ENCODE data around the gene TMEM186. TPM values are rescaled to one million over a fixed set of nuclear protein-coding genes. Genes with fewer than 3 reads are reported as not detected.

TMEM186 gene
- total RNA-seq, 5 donors from 2014 or later (not counting 1 experiment from before 2014, with no cell fraction given) = 4.1 to 14.5 (median 12.7) TPM

DNA sequence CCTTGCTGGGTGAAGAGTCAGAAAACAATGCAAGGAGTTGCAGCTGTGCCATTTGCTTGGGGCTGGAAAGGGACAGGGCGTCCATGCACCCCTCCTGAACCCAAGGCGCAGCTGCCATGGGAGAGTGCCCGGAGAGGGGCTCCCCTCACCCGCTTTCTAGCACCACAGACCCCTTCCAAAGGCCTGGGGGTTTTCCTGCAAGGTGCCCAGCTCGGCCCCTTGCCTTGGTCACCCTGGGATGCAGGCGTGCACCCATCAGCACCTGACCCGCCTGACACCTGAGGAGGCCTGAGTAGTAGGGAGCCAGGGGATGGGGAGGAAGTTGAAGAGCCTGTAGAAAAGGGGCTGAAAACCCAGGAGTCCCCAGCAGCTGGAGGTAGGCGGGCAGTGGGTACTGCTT, 30.3 kb downstream of the TMEM186 start:
- Histone ChIP-seq H3K9me3 (no peaks in the 10 kb centered on the region), H3K4me3 (ENCODE audit: control insufficient read depth in 1 of 2, extremely low read depth in 1 of 2, low read length in 1 of 2) (no peak overlapping the region), H3K36me3 (ENCODE audit: control insufficient read depth in 2 of 2, extremely low read depth in 1 of 2, insufficient read depth in 1 of 2, low read length in 1 of 2) (peaks cover 5 to 18% of the 10 kb centered on the region in 2 donors), H3K4me1 (ENCODE audit: control insufficient read depth in 1 of 2, extremely low read depth in 1 of 2, insufficient read depth in 2 of 2, low read length in 2 of 2) (no peaks in the 10 kb centered on the region), H3K27me3 (replicated peaks in 1 of 2; ENCODE audit: control insufficient read depth in 2 of 2, extremely low read depth in 1 of 2, insufficient read depth in 2 of 2, low read length in 1 of 2) (no peaks in the 10 kb centered on the region), H3K27ac (ENCODE audit: low read length) (no peak overlapping the region)
- no peak overlapping the region for H3K27ac Mint-ChIP-seq
- WGBS (ENCODE audit: insufficient coverage) = 100% methylated on average over 4 of the region's 8 CpGs
- H3K4me1 Mint-ChIP-seq = no peaks in the 10 kb centered on the region
- no peaks in the 10 kb centered on the region for H3K27me3 Mint-ChIP-seq
- H3K36me3 Mint-ChIP-seq = peaks cover 27% of the 10 kb centered on the region
- H3K9me3 Mint-ChIP-seq = no peaks in the 10 kb centered on the region
- no peak overlapping the region for H3K4me3 Mint-ChIP-seq
- DNase-seq = no peak
- CTCF ChIA-PET = no interaction called here
- POLR2A ChIA-PET = no interaction called here
- no peak for ATAC-seq (replicated peaks in 1 of 4)

DNA sequence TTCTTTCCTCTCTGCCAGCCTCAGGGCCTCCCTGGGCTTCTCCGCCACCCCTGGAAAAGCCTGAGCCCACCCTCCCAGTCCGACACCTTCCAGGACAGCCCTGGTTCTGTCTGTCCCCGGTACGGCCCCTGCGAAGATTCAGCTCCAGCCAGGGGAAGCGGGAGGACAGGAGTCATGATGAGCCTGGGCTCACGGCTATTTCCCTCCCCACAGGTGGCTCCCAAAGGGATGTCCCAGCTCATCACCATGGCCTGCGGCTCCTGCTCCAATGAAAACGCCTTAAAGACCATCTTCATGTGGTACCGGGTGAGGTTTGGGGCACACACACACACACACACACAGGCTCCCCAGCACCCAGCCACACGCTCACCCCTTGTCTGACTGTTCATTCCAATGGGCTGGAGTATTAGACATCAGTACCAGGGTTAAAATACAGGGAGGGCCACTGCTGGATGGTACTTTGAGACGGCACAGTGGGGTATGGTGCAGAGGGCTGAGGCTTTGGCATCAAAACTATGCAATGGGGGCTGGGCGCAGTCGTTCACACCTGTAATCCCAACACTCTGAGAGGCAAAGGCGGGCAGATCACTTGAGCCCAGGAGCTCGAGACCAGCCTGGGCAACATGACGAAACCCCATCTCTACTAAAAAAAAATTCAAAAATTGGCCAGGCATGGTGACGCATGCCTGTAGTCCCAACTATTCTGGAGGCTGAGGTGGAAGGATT, 32.8 kb downstream of the TMEM186 start:
- DNase-seq (no peak), ATAC-seq (replicated peaks in 1 of 4) (no peak)
- no peak overlapping the region for H3K27ac Mint-ChIP-seq
- H3K27me3 ChIP-seq (replicated peaks in 1 of 2; ENCODE audit: control insufficient read depth in 2 of 2, extremely low read depth in 1 of 2, insufficient read depth in 2 of 2, low read length in 1 of 2) = no peaks in the 10 kb centered on the region
- no peaks in the 10 kb centered on the region for H3K9me3 ChIP-seq
- CTCF ChIA-PET = no interaction called here
- WGBS (ENCODE audit: insufficient coverage) = 94% methylated on average over 14 of the region's 18 CpGs
- H3K4me1 ChIP-seq (ENCODE audit: control insufficient read depth in 1 of 2, extremely low read depth in 1 of 2, insufficient read depth in 2 of 2, low read length in 2 of 2) = no peaks in the 10 kb centered on the region
- no peaks in the 10 kb centered on the region for H3K4me1 Mint-ChIP-seq
- H3K27me3 Mint-ChIP-seq = no peaks in the 10 kb centered on the region
- H3K9me3 Mint-ChIP-seq = no peaks in the 10 kb centered on the region
- no peak overlapping the region for H3K27ac ChIP-seq (ENCODE audit: low read length)
- H3K36me3 ChIP-seq (ENCODE audit: control insufficient read depth in 2 of 2, extremely low read depth in 1 of 2, insufficient read depth in 1 of 2, low read length in 1 of 2) = peaks cover 8 to 18% of the 10 kb centered on the region in 2 donors
- no peak overlapping the region for H3K4me3 Mint-ChIP-seq
- H3K36me3 Mint-ChIP-seq = peaks cover 38% of the 10 kb centered on the region
- POLR2A ChIA-PET = no interaction called here
- H3K4me3 ChIP-seq (ENCODE audit: control insufficient read depth in 1 of 2, extremely low read depth in 1 of 2, low read length in 1 of 2) = no peak overlapping the region

- no peak overlapping the region for H3K4me3 ChIP-seq (ENCODE audit: control insufficient read depth in 1 of 2, extremely low read depth in 1 of 2, low read length in 1 of 2)
- Mint-ChIP-seq H3K4me3 (no peak overlapping the region), H3K4me1 (no peaks in the 10 kb centered on the region), H3K36me3 (peaks cover 34% of the 10 kb centered on the region), H3K27me3 (no peaks in the 10 kb centered on the region), H3K27ac (no peak overlapping the region), H3K9me3 (no peaks in the 10 kb centered on the region)
- H3K36me3 ChIP-seq (ENCODE audit: control insufficient read depth in 2 of 2, extremely low read depth in 1 of 2, insufficient read depth in 1 of 2, low read length in 1 of 2) = peaks cover 8 to 15% of the 10 kb centered on the region in 2 donors
- no peak overlapping the region for H3K27ac ChIP-seq (ENCODE audit: low read length)
- no peaks in the 10 kb centered on the region for H3K4me1 ChIP-seq (ENCODE audit: control insufficient read depth in 1 of 2, extremely low read depth in 1 of 2, insufficient read depth in 2 of 2, low read length in 2 of 2)
- H3K27me3 ChIP-seq (replicated peaks in 1 of 2; ENCODE audit: control insufficient read depth in 2 of 2, extremely low read depth in 1 of 2, insufficient read depth in 2 of 2, low read length in 1 of 2) = no peaks in the 10 kb centered on the region
- ChIA-PET POLR2A (no interaction called here), CTCF (no interaction called here)
- 93% methylated on average over 5 of the region's 10 CpGs for WGBS (ENCODE audit: insufficient coverage)
- ATAC-seq (replicated peaks in 1 of 4) (no peak), DNase-seq (no peak)
- H3K9me3 ChIP-seq = no peaks in the 10 kb centered on the region
Observed at GRCh38 chr16:8763899-8764298, 33.5 kb downstream of the TMEM186 start.

DNA sequence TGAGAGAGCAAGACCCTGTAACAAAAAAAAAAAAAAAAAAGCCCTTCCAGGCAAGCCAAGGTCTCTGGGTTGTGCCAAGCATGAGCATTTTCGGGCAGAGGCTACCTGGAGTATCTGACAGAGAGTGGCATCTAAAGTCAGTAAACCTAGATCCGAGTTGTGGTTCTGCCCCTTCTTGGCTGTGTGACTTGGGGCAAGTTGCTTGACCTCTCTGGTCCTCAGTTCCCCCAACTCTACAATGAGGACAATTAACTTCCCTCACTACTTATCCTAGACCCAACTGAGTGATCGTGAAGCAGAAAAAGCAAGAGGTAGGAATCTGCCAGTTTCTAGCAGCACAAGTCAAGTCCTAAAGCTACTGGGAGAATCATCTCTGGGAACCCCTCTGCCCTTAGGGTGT, 34.4 kb downstream of the TMEM186 start:
- no peak for ATAC-seq (replicated peaks in 1 of 4)
- no peak overlapping the region for H3K27ac ChIP-seq (ENCODE audit: low read length)
- H3K27ac Mint-ChIP-seq = no peak overlapping the region
- H3K4me3 ChIP-seq (ENCODE audit: control insufficient read depth in 1 of 2, extremely low read depth in 1 of 2, low read length in 1 of 2) = no peak overlapping the region
- POLR2A ChIA-PET = no interaction called here
- no peaks in the 10 kb centered on the region for H3K27me3 Mint-ChIP-seq
- DNase-seq = no peak
- H3K4me1 ChIP-seq (ENCODE audit: control insufficient read depth in 1 of 2, extremely low read depth in 1 of 2, insufficient read depth in 2 of 2, low read length in 2 of 2) = no peaks in the 10 kb centered on the region
- CTCF ChIA-PET = no interaction called here
- H3K36me3 ChIP-seq (ENCODE audit: control insufficient read depth in 2 of 2, extremely low read depth in 1 of 2, insufficient read depth in 1 of 2, low read length in 1 of 2) = peaks cover 7 to 8% of the 10 kb centered on the region in 2 donors
- WGBS (ENCODE audit: insufficient coverage) = 60% methylated on average over 1 of the region's 3 CpGs
- H3K4me3 Mint-ChIP-seq = no peak overlapping the region
- no peaks in the 10 kb centered on the region for H3K27me3 ChIP-seq (replicated peaks in 1 of 2; ENCODE audit: control insufficient read depth in 2 of 2, extremely low read depth in 1 of 2, insufficient read depth in 2 of 2, low read length in 1 of 2)
- H3K36me3 Mint-ChIP-seq = peaks cover 32% of the 10 kb centered on the region
- H3K9me3 Mint-ChIP-seq = no peaks in the 10 kb centered on the region
- H3K4me1 Mint-ChIP-seq = no peaks in the 10 kb centered on the region
- no peaks in the 10 kb centered on the region for H3K9me3 ChIP-seq

- no peak for DNase-seq
- H3K36me3 Mint-ChIP-seq = peaks cover 36% of the 10 kb centered on the region
- no peaks in the 10 kb centered on the region for H3K4me1 Mint-ChIP-seq
- Histone ChIP-seq H3K9me3 (no peaks in the 10 kb centered on the region), H3K4me1 (ENCODE audit: control insufficient read depth in 1 of 2, extremely low read depth in 1 of 2, insufficient read depth in 2 of 2, low read length in 2 of 2) (no peaks in the 10 kb centered on the region), H3K27me3 (replicated peaks in 1 of 2; ENCODE audit: control insufficient read depth in 2 of 2, extremely low read depth in 1 of 2, insufficient read depth in 2 of 2, low read length in 1 of 2) (no peaks in the 10 kb centered on the region), H3K4me3 (ENCODE audit: control insufficient read depth in 1 of 2, extremely low read depth in 1 of 2, low read length in 1 of 2) (no peak overlapping the region), H3K36me3 (ENCODE audit: control insufficient read depth in 2 of 2, extremely low read depth in 1 of 2, insufficient read depth in 1 of 2, low read length in 1 of 2) (peaks cover 6 to 7% of the 10 kb centered on the region in 2 donors), H3K27ac (ENCODE audit: low read length) (no peak overlapping the region)
- ChIA-PET CTCF (no interaction called here), POLR2A (no interaction called here)
- no peaks in the 10 kb centered on the region for H3K27me3 Mint-ChIP-seq
- H3K9me3 Mint-ChIP-seq = no peaks in the 10 kb centered on the region
- no peak overlapping the region for H3K4me3 Mint-ChIP-seq
- ATAC-seq (replicated peaks in 1 of 4) = no peak
- 93% methylated on average over 4 of the region's 4 CpGs for WGBS (ENCODE audit: insufficient coverage)
- no peak overlapping the region for H3K27ac Mint-ChIP-seq
Observed at GRCh38 chr16:8762254-8762653, 35.2 kb downstream of the TMEM186 start.

- Histone ChIP-seq H3K4me3 (ENCODE audit: control insufficient read depth in 1 of 2, extremely low read depth in 1 of 2, low read length in 1 of 2) (no peak overlapping the region), H3K27me3 (replicated peaks in 1 of 2; ENCODE audit: control insufficient read depth in 2 of 2, extremely low read depth in 1 of 2, insufficient read depth in 2 of 2, low read length in 1 of 2) (no peaks in the 10 kb centered on the region), H3K27ac (ENCODE audit: low read length) (no peak overlapping the region), H3K4me1 (ENCODE audit: control insufficient read depth in 1 of 2, extremely low read depth in 1 of 2, insufficient read depth in 2 of 2, low read length in 2 of 2) (no peaks in the 10 kb centered on the region), H3K9me3 (no peaks in the 10 kb centered on the region), H3K36me3 (ENCODE audit: control insufficient read depth in 2 of 2, extremely low read depth in 1 of 2, insufficient read depth in 1 of 2, low read length in 1 of 2) (peaks cover 5 to 7% of the 10 kb centered on the region in 2 donors)
- H3K4me1 Mint-ChIP-seq = no peaks in the 10 kb centered on the region
- 91% methylated on average over 4 of the region's 6 CpGs for WGBS (ENCODE audit: insufficient coverage)
- H3K4me3 Mint-ChIP-seq = no peak overlapping the region
- DNase-seq (no peak), ATAC-seq (replicated peaks in 1 of 4) (no peak)
- no peaks in the 10 kb centered on the region for H3K27me3 Mint-ChIP-seq
- no peaks in the 10 kb centered on the region for H3K9me3 Mint-ChIP-seq
- H3K36me3 Mint-ChIP-seq = peaks cover 40% of the 10 kb centered on the region
- ChIA-PET POLR2A (no interaction called here), CTCF (no interaction called here)
- H3K27ac Mint-ChIP-seq = no peak overlapping the region
Observed at GRCh38 chr16:8761078-8761477, 36.4 kb downstream of the TMEM186 start.

DNA sequence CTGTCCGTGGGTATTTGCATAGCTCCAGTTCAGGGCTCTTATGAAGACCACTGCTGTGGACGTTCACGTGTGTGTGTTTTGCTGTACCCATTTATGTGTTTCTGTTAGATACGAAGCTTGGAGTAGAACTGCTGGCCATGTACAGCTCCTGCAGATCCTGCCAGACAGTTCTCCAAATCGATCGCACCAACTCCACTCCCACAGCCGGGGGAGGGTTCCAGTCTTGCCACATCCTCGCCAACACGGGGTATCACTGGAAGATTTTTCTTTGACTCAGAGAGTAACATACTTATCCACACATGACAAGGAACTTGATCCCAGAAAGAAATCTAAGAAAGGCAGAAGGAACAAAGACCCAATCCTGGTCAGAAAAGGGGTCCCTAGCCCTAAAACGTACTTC, 37.4 kb downstream of the TMEM186 start:
- H3K4me1 Mint-ChIP-seq = no peaks in the 10 kb centered on the region
- H3K9me3 ChIP-seq = no peaks in the 10 kb centered on the region
- POLR2A ChIA-PET = no interaction called here
- H3K9me3 Mint-ChIP-seq = no peaks in the 10 kb centered on the region
- H3K27me3 ChIP-seq (replicated peaks in 1 of 2; ENCODE audit: control insufficient read depth in 2 of 2, extremely low read depth in 1 of 2, insufficient read depth in 2 of 2, low read length in 1 of 2) = no peaks in the 10 kb centered on the region
- no peaks in the 10 kb centered on the region for H3K4me1 ChIP-seq (ENCODE audit: control insufficient read depth in 1 of 2, extremely low read depth in 1 of 2, insufficient read depth in 2 of 2, low read length in 2 of 2)
- no peak for ATAC-seq (replicated peaks in 1 of 4)
- DNase-seq = no peak
- peaks cover 2 to 5% of the 10 kb centered on the region in 2 donors for H3K36me3 ChIP-seq (ENCODE audit: control insufficient read depth in 2 of 2, extremely low read depth in 1 of 2, insufficient read depth in 1 of 2, low read length in 1 of 2)
- H3K4me3 ChIP-seq (ENCODE audit: control insufficient read depth in 1 of 2, extremely low read depth in 1 of 2, low read length in 1 of 2) = no peak overlapping the region
- H3K4me3 Mint-ChIP-seq = no peak overlapping the region
- WGBS (ENCODE audit: insufficient coverage) = 90% methylated on average over 6 of the region's 10 CpGs
- peaks cover 40% of the 10 kb centered on the region for H3K36me3 Mint-ChIP-seq
- no peaks in the 10 kb centered on the region for H3K27me3 Mint-ChIP-seq
- CTCF ChIA-PET = no interaction called here
- H3K27ac ChIP-seq (ENCODE audit: low read length) = no peak overlapping the region
- H3K27ac Mint-ChIP-seq = no peak overlapping the region
